DMS53 treated with DMSO at 0.1 percent for 48 hours (cell line): ENCODE results near the gene GABRG1.

Experiments
- DNase-seq: peaks from one replicate; lab custom pipeline; 2025; ENCODE audit not compliant: unreplicated experiment; lab: John Stamatoyannopoulos, UW

Gene GABRG1

GRCh38 chr4:46123913-46124755 is at the start of gene GABRG1:
GABRG1 (minus strand) TSS chr4:46124054; CDS start chr4:46123913, 141 bp downstream.
- DNase-seq = no peak

- DNase-seq = no peak
These were observed 23.1 kb upstream of the GABRG1 start for GRCh38 chr4:46146993-46147392.

- DNase-seq = no peak
These were observed 7.7 kb upstream of the GABRG1 start for GRCh38 chr4:46131498-46132057.

- peak; percentile 60 for DNase-seq
These were observed 1.0 kb upstream of the GABRG1 start for GRCh38 chr4:46124773-46125413.

- DNase-seq = no peak
These were observed 42.2 kb downstream of the GABRG1 start for GRCh38 chr4:46081674-46082073.

DNA sequence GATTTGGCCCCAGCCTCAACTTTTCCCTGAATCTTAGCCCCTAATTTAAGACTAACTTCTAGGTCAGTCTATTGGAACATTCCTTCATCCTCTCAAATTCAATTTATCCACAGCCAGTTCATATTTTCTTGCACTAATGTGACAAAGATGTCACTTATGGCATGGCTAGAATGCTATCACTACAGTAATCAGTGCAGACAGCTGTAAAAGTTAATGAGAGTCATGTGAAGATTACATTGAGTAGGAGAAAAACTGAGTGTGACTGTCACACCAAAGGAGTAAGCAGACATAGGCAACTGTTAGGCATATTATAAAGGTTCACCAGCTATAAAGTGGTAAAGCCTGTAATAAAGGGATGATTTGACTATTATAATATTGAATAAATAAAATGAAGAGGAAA is 42.6 kb downstream of the GABRG1 start:
- DNase-seq = no peak

DNA sequence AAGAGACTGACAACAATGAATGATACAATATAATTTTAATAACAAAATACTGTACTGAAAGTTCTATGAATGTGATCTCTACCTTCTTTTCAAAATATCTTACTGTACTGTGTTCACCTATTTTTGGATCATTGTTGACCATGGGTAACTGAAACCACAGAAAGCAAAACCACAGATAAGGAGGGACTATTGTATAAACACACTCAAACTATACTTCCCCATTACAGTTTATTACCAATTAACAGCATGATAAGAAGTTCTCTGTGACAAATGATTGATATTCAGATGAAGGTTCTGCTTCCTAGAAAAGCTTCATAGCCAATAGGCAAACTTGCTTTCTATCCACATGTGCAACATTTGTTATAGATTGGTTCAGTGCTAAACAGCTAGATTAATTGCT is 50.1 kb downstream of the GABRG1 start:
- DNase-seq = peak; percentile 8

- no peak for DNase-seq
These were observed 72.5 kb downstream of the GABRG1 start for GRCh38 chr4:46051392-46051791.

GRCh38 chr4:46032056-46032455 is 91.8 kb downstream of the GABRG1 start:
- no peak for DNase-seq

GRCh38 chr4:46016306-46016705 is 107.5 kb downstream of the GABRG1 start:
- no peak for DNase-seq

DNA sequence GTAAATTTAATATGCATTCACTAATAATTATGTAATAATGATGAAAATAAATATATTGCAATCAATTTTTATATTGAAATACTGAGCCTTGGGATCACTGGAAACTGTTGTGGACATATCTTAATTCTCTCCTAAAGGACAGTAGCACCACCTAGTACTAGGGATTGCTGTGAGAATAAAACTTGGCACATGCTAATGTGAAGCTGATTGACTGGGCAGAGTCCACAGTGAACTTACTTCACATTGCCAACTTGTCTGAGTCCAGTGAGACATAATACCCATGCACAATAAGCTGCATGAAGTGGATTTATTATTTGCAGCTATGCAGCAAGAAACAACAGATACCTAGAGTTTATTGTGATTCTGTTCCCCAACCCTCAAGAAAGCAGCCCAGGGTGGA is 131.1 kb downstream of the GABRG1 start:
- no peak for DNase-seq

GRCh38 chr4:45989775-45990174 is 134.1 kb downstream of the GABRG1 start:
- DNase-seq = no peak

GRCh38 chr4:45987858-45988257 is 136.0 kb downstream of the GABRG1 start:
- DNase-seq = no peak
